SU-DHL-6 (cell line): Measurements from ENCODE around the gene OXTR.

Experiments
- H2AFZ ChIP-seq: fragments of 200-600 bp; sonication (generic); 2 replicates; pipeline ENCODE4 v1.6.1; 2014; ENCODE audit warnings: low read depth, mild to moderate bottlenecking, moderate library complexity, mixed read lengths, antibody characterized with exemption, low read length; ENCODE audit not compliant: severe bottlenecking
- H3F3A ChIP-seq: fragments of 200-600 bp; shearing (Covaris generic); 2 replicates; pipeline ENCODE4 v1.6.0; 2016; ENCODE audit warnings: antibody characterized with exemption, mild to moderate bottlenecking; ENCODE audit not compliant: insufficient read depth
- H3K27ac ChIP-seq: fragments of 200-600 bp; sonication (generic); 2 replicates; pipeline ENCODE4 v1.5.1; 2016; ENCODE audit warnings: low read depth, mild to moderate bottlenecking, low read length, moderate library complexity, mixed read lengths
- H3K27me3 ChIP-seq: fragments of 200-600 bp; sonication (generic), shearing (Covaris generic); 2 replicates; pipeline ENCODE4 v1.6.0; 2014; ENCODE audit warnings: mild to moderate bottlenecking, low read length
- H3K36me3 ChIP-seq: fragments of 200-600 bp; sonication (generic); 2 replicates; pipeline ENCODE4 v1.6.1; 2014; ENCODE audit warnings: mild to moderate bottlenecking, low read length, mixed read lengths
- H3K4me2 ChIP-seq: fragments of 300-600, 200-600 bp; shearing (Covaris generic), sonication (generic); 2 replicates; pipeline ENCODE4 v1.6.0; 2014; ENCODE audit warnings: low read length, low read depth, mild to moderate bottlenecking; ENCODE audit not compliant: poor library complexity, severe bottlenecking
- H3K4me3 ChIP-seq: fragments of 200-600 bp; sonication (generic); 2 replicates; pipeline ENCODE4 v1.5.1; 2014; ENCODE audit warnings: antibody characterized with exemption, low read length, mild to moderate bottlenecking, mixed read lengths; ENCODE audit not compliant: insufficient read depth, poor library complexity, severe bottlenecking
- H3K79me2 ChIP-seq: fragments of 200-600 bp; sonication (generic); 2 replicates; pipeline ENCODE4 v1.6.1; 2014; ENCODE audit warnings: mild to moderate bottlenecking, low read length, moderate library complexity; ENCODE audit not compliant: insufficient read depth
- H3K9ac ChIP-seq: fragments of 200-600 bp; sonication (generic); 2 replicates; pipeline ENCODE4 v1.7.0; 2014; ENCODE audit warnings: mild to moderate bottlenecking, low read length
- H3K9me2 ChIP-seq: fragments of 200-600 bp; sonication (generic); replicated peaks from 2 replicates; pipeline ENCODE4 v1.6.1; 2014; ENCODE audit warnings: low read length; ENCODE audit not compliant: insufficient read depth
- H3K9me3 ChIP-seq: fragments of 200-600 bp; sonication (generic); 2 replicates; pipeline ENCODE4 v1.6.1; 2014; ENCODE audit warnings: low read length, mixed read lengths; ENCODE audit not compliant: insufficient read depth
- H4K20me1 ChIP-seq: fragments of 200-600 bp; sonication (generic); 2 replicates; pipeline ENCODE4 v1.6.1; 2014; ENCODE audit warnings: low read depth, mild to moderate bottlenecking, antibody characterized with exemption, low read length, moderate library complexity, mixed read lengths
- CTCF ChIP-seq: fragments of 200-600 bp; sonication (generic); IDR thresholded peaks from one replicate; pipeline ENCODE4 v1.5.1; 2017; ENCODE audit warnings: antibody characterized with exemption, mild to moderate bottlenecking, low read length, moderate library complexity; ENCODE audit not compliant: insufficient read depth, poor library complexity, severe bottlenecking
- EZH2phosphoT487 ChIP-seq: fragments of 200-600 bp; sonication (generic), shearing (Covaris generic); conservative IDR thresholded peaks from 2 replicates; pipeline ENCODE4 v1.6.1; 2018; ENCODE audit warnings: mild to moderate bottlenecking, antibody characterized with exemption, low read length, moderate library complexity, mixed read lengths

The OXTR gene

GRCh38 chr3:8769088-8769822, at the start of gene OXTR:
OXTR (minus strand) TSS chr3:8769613; CDS start chr3:8768187, 1,426 bp downstream.
- no peaks in the 10 kb centered on the region for H3F3A ChIP-seq
- H3K79me2 ChIP-seq = no peaks in the 10 kb centered on the region
- H3K4me2 ChIP-seq = peak within 1 kb of the TSS; percentile 54
- H3K4me3 ChIP-seq = peak within 1 kb of the TSS; percentile 34
- no peaks in the 10 kb centered on the region for H4K20me1 ChIP-seq
- TF ChIP-seq EZH2phosphoT487 (no peak), CTCF (peak; percentile 86)
- H2AFZ ChIP-seq = no peak within 1 kb of the TSS
- H3K9me3 ChIP-seq = no peaks in the 10 kb centered on the region
- no peaks in the 10 kb centered on the region for H3K9me2 ChIP-seq
- H3K27ac ChIP-seq = no peak within 1 kb of the TSS
- H3K9ac ChIP-seq = peak within 1 kb of the TSS; percentile 26; the same call in 1 of the 2 replicates
- H3K27me3 ChIP-seq = no peaks in the 10 kb centered on the region
- no peaks in the 10 kb centered on the region for H3K36me3 ChIP-seq

GRCh38 chr3:8817486-8817885, 48.1 kb upstream of the OXTR start:
- Histone ChIP-seq H3K9ac (no peak overlapping the region), H4K20me1 (no peaks in the 10 kb centered on the region), H3K9me3 (0 out of 2 replicates have a peak, but pooled peaks cover 4% of the 10 kb centered on the region), H3K9me2 (no peaks in the 10 kb centered on the region), H3K27me3 (no peaks in the 10 kb centered on the region), H3K4me2 (no peak overlapping the region), H2AFZ (no peak overlapping the region), H3K27ac (no peak overlapping the region), H3F3A (no peaks in the 10 kb centered on the region), H3K4me3 (no peak overlapping the region), H3K36me3 (no peaks in the 10 kb centered on the region), H3K79me2 (no peaks in the 10 kb centered on the region)
- TF ChIP-seq EZH2phosphoT487 (no peak), CTCF (no peak)

GRCh38 chr3:8816106-8816505, 46.7 kb upstream of the OXTR start:
- no peaks in the 10 kb centered on the region for H3F3A ChIP-seq

More at GRCh38 chr3:8816106-8816505, 46.7 kb upstream of the OXTR start:
- no peak overlapping the region for H3K9ac ChIP-seq
- TF ChIP-seq EZH2phosphoT487 (no peak), CTCF (no peak)
- H3K4me2 ChIP-seq = no peak overlapping the region
- no peak overlapping the region for H3K27ac ChIP-seq
- H2AFZ ChIP-seq = no peak overlapping the region
- H3K9me2 ChIP-seq = no peaks in the 10 kb centered on the region
- H3K36me3 ChIP-seq = no peaks in the 10 kb centered on the region
- 0 out of 2 replicates have a peak, but pooled peaks cover 4% of the 10 kb centered on the region for H3K9me3 ChIP-seq
- H3K27me3 ChIP-seq = no peaks in the 10 kb centered on the region
- no peaks in the 10 kb centered on the region for H4K20me1 ChIP-seq
- no peak overlapping the region for H3K4me3 ChIP-seq
- H3K79me2 ChIP-seq = no peaks in the 10 kb centered on the region
